ENCODE measurements around the gene CDKAL1. TPM values are rescaled to one million over a fixed set of nuclear protein-coding genes. Genes with fewer than 3 reads are reported as not detected.

CDKAL1 gene
- total RNA-seq, 1 donor from 2014 or later = 12.2 TPM

DNA sequence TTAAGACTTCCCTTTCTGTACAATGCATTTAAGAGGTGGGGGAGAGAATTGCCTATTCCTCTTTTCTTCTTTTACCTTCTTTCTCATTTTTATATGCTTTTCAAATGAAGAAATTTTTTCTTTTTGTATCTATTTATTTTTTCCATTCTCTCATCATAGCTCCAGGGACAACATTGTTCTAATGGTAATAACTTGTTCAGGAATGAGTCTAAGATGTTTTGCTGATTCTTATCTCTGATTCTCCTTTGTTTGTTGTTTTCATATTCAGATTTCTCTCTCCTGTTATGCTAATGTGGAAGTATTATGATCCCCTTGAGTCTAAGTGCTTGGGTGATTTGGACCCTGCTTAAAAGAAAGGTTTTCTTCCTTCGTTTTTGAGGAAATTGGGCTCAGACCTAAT, 451.6 kb downstream of the CDKAL1 start:
- DNase-seq (ENCODE audit: low read depth) = no peak
- no peak overlapping the region for H3K4me3 ChIP-seq (ENCODE audit: low read depth, low read length)
- TF ChIP-seq, protein P1, sequence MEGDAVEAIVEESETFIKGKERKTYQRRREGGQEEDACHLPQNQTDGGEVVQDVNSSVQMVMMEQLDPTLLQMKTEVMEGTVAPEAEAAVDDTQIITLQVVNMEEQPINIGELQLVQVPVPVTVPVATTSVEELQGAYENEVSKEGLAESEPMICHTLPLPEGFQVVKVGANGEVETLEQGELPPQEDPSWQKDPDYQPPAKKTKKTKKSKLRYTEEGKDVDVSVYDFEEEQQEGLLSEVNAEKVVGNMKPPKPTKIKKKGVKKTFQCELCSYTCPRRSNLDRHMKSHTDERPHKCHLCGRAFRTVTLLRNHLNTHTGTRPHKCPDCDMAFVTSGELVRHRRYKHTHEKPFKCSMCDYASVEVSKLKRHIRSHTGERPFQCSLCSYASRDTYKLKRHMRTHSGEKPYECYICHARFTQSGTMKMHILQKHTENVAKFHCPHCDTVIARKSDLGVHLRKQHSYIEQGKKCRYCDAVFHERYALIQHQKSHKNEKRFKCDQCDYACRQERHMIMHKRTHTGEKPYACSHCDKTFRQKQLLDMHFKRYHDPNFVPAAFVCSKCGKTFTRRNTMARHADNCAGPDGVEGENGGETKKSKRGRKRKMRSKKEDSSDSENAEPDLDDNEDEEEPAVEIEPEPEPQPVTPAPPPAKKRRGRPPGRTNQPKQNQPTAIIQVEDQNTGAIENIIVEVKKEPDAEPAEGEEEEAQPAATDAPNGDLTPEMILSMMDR (conservative IDR thresholded peaks at IDR 0.05; ENCODE audit: low read depth, low read length) = no peak

DNA sequence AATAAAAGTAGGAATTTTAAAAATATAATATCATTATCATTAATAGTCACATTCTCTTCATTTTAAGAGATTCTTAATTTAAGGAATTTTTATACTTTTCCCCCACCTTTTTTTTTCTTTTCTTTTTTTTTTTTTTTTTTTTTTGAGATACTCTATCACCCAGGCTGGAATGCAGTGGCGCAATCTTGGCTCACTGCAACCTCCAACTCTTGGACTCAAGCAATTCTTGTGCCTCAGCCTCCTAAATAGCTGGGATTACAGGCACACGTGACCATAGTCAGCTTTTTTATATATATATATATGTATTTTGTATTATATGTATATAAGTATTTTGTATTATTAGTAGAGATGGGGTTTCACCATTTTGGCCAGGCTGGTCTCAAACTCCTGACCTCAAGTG, 457.7 kb downstream of the CDKAL1 start:
- TF ChIP-seq, protein P1 (conservative IDR thresholded peaks at IDR 0.05; ENCODE audit: low read depth, low read length) = no peak
- DNase-seq (ENCODE audit: low read depth) = no peak
- no peak overlapping the region for H3K4me3 ChIP-seq (ENCODE audit: low read depth, low read length)

DNA sequence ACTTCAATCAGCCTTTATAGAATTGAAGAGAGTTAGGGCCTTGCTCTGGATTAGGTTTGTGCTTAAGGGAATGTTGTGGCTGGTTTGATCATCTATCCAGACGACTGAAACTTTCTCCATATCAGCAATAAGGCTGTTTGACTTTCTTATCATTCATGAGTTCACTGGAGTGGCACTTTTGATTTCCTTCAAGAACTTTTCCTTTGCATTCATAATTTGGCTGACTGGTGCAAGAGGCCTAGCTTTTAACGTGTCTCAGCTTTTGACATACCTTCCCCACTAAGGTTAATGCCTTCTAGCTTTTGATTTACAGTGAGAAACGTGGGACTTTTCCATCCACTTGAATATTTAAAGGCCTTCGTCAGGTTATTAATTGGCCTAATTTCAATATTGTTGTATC, 461.8 kb downstream of the CDKAL1 start:
- no peak for DNase-seq (ENCODE audit: low read depth)

DNA sequence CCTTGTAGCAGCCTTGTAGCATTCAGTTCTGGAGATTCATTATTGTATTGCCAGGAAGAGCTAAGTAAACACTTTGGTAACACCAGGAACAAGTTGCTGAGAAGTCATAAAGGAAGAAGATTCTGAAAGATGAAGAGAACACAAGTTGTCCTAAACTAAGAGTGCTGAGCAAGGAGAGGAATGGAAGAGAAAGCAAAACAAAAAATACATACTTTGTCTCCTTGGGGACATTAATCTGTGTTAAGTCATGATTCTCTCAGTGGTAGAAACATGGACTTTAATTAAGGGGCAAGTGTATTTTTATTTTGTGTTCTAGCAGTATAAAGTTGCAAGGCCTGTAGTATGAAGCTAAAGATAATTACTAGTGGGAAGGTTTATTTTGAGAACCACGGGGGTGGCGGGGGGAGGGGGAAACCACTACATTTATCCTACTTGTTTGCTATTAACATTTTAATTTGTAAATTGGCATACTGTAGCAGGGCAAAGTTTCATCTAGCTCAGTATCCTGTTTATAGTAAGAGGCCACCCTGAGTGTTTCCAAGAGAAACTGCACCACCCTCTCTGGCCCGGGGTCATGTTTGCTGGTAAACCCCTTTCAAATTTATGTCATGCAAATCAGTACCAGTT, 463.0 kb downstream of the CDKAL1 start:
- H3K4me3 ChIP-seq (ENCODE audit: low read depth, low read length) = no peak overlapping the region
- TF ChIP-seq, protein P1 (conservative IDR thresholded peaks at IDR 0.05; ENCODE audit: low read depth, low read length) = no peak
- no peak for DNase-seq (ENCODE audit: low read depth)

More for the DNA sequence above, 461.8 kb downstream of the CDKAL1 start:
- no peak overlapping the region for H3K4me3 ChIP-seq (ENCODE audit: low read depth, low read length)
- TF ChIP-seq, protein P1 (conservative IDR thresholded peaks at IDR 0.05; ENCODE audit: low read depth, low read length) = no peak

DNA sequence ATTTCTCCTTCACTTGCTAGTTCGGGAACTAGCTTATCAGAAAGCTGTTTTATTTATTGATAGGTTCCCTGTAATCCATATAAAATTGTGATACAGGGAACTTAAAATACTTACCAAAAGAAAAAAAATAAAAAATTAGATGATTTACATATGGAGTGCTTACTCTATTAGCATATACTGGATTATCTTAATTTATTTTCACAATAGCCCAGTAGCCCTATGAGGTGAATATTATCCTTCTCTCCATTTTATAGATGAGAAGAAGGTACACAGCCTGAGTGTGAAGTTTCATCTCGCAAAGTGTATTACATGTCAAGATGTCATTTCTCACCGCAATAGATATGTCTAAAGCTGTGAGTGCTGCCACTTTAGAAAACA, 463.5 kb downstream of the CDKAL1 start:
- no peak for DNase-seq (ENCODE audit: low read depth)
- TF ChIP-seq, protein P1 (conservative IDR thresholded peaks at IDR 0.05; ENCODE audit: low read depth, low read length) = no peak
- H3K4me3 ChIP-seq (ENCODE audit: low read depth, low read length) = no peak overlapping the region

DNA sequence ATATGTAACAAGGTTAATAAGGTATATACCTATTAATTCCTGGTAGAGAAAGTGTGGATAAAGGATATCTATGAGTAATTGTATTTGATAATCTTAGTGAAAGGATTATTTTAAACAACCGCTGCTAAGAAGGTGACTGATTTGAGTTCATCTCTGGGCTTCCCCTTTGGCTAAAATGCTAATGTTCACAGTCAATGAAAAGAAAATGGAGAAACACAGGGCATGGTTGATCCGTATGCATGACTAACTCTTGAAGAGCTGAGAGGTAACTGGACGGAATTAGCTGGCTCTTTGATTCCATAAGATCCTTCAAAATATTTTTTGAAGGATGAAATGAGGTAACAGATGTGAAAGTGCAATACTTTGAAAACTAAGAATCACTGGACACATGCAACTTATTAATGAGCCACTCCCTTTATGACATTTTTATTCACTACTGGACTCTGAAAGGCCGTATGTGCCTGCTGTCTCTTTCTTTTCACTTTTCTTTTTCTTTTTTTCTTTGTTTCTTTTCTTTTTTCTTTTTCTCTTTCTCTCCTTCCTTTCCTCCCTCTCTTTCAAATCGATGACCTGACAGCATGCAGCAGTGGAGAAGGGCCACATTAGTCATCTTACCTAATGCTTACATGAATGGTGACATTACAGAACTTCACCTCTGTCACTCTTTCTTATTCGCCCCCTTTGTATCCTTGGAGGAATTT, 464.6 kb downstream of the CDKAL1 start:
- DNase-seq (ENCODE audit: low read depth) = no peak
- H3K4me3 ChIP-seq (ENCODE audit: low read depth, low read length) = no peak overlapping the region
- TF ChIP-seq, protein P1 (conservative IDR thresholded peaks at IDR 0.05; ENCODE audit: low read depth, low read length) = no peak

Measured in epithelial cell of proximal tubule (primary cell).